ENCODE measurements around the gene OAS3. TPM values are rescaled to one million over a fixed set of nuclear protein-coding genes. Genes with fewer than 3 reads are reported as not detected.

OAS3 gene
- total RNA-seq, 1 experiment from 2014 or later, result 1.2 TPM

GRCh38 chr12:112919121-112919520 is 19.2 kb upstream of the OAS3 start:
- H3K36me3 Mint-ChIP-seq, result peaks cover 3% of the 10 kb centered on the region
- CTCF ChIA-PET, result interaction anchor here (0.8 kb wide), 1 partner anchor 19 kb away, joined by 4 read pairs; no protein-coding TSS in a partner anchor
- TF ChIP-seq ZSCAN18 (CRISPR knock-in tag; IDR thresholded peaks at IDR 0.05) (no peak), MAX (CRISPR knock-in tag; IDR thresholded peaks at IDR 0.05) (no peak), AFF4 (CRISPR knock-in tag; IDR thresholded peaks at IDR 0.05; ENCODE audit: borderline replicate concordance) (no peak), E2F5 (CRISPR knock-in tag; IDR thresholded peaks at IDR 0.05) (no peak), EMX1 (CRISPR knock-in tag; IDR thresholded peaks at IDR 0.05) (no peak), KAT7 (CRISPR knock-in tag; IDR thresholded peaks at IDR 0.05; ENCODE audit: borderline replicate concordance) (no peak), ZNF423 (CRISPR knock-in tag; IDR thresholded peaks at IDR 0.05) (no peak), ZNF138 (CRISPR knock-in tag; conservative IDR thresholded peaks at IDR 0.05) (no peak), ESRRA (CRISPR knock-in tag; IDR thresholded peaks at IDR 0.05; ENCODE audit: borderline replicate concordance) (no peak), ZBTB43 (CRISPR knock-in tag; IDR thresholded peaks at IDR 0.05) (no peak), ZNF281 (CRISPR knock-in tag; IDR thresholded peaks at IDR 0.05) (no peak), ZNF219 (CRISPR knock-in tag; IDR thresholded peaks at IDR 0.05; ENCODE audit: borderline replicate concordance) (no peak), TEAD1 (CRISPR knock-in tag; IDR thresholded peaks at IDR 0.05) (no peak), E2F1 (CRISPR knock-in tag; IDR thresholded peaks at IDR 0.05) (no peak), GRHL2 (CRISPR knock-in tag; IDR thresholded peaks at IDR 0.05; ENCODE audit: insufficient replicate concordance, severe bottlenecking) (no peak), AR (CRISPR knock-in tag; IDR thresholded peaks at IDR 0.05) (no peak)
- peaks cover 23% of the 10 kb centered on the region for H3K9me3 Mint-ChIP-seq
- POLR2A ChIA-PET, result no interaction called here
- peaks cover 14% of the 10 kb centered on the region for H3K27me3 Mint-ChIP-seq (ENCODE audit: low read depth)
- DNase-seq (ENCODE audit: low spot score) (no peak), ATAC-seq (no peak)
- no peaks in the 10 kb centered on the region for H3K4me1 Mint-ChIP-seq
- no peak overlapping the region for H3K4me3 Mint-ChIP-seq
- H3K27ac Mint-ChIP-seq, result no peak overlapping the region

Data from WTC11 (cell line).